ENCODE measurements around the gene OAS2. TPM values are rescaled to one million over a fixed set of nuclear protein-coding genes. Genes with fewer than 3 reads are reported as not detected.
"Not testable (repeated sequence)": the region's sequence is repeated elsewhere in the genome, so short reads cannot be mapped to it uniquely, and the experiment has no call there.

The OAS2 gene
- total RNA-seq, 1 donor from 2014 or later: 94.2 TPM

- H3K9me3 Mint-ChIP-seq (ENCODE audit: unreplicated experiment): peaks cover 16% of the 10 kb centered on the region
- Histone ChIP-seq H4K20me1 (ENCODE audit: insufficient read depth, low read length) (no peaks in the 10 kb centered on the region), H3K27ac (ENCODE audit: low read depth, low read length) (no peak overlapping the region), H3K36me3 (ENCODE audit: insufficient read depth, low read length) (no peaks in the 10 kb centered on the region), H2AFZ (ENCODE audit: low read depth, low read length) (no peak overlapping the region), H3K4me1 (ENCODE audit: insufficient read depth, low read length) (no peaks in the 10 kb centered on the region), H3K4me2 (ENCODE audit: low read length) (no peak overlapping the region), H3K27me3 (ENCODE audit: insufficient read depth, low read length) (peaks cover 14% of the 10 kb centered on the region), H3K4me3 (ENCODE audit: insufficient read depth, low read depth, low read length) (no peak overlapping the region), H3K79me2 (ENCODE audit: insufficient read depth, low read length) (no peaks in the 10 kb centered on the region), H3K9ac (ENCODE audit: low read length) (no peak overlapping the region), H3K9me3 (ENCODE audit: insufficient read depth, low read depth, low read length) (no peaks in the 10 kb centered on the region)
- H3K36me3 Mint-ChIP-seq (ENCODE audit: low read depth, unreplicated experiment): peaks cover 51% of the 10 kb centered on the region
- peaks cover 5% of the 10 kb centered on the region for H3K4me1 Mint-ChIP-seq (ENCODE audit: low read depth, unreplicated experiment)
- no peak for DNase-seq (ENCODE audit: low read depth)
- H3K27ac Mint-ChIP-seq (ENCODE audit: unreplicated experiment): no peak overlapping the region
- no peak overlapping the region for H3K4me3 Mint-ChIP-seq (ENCODE audit: unreplicated experiment)
- peaks cover 2% of the 10 kb centered on the region for H3K27me3 Mint-ChIP-seq (ENCODE audit: low read depth, unreplicated experiment)
- TF ChIP-seq EZH2 (IDR thresholded peaks at IDR 0.05; ENCODE audit: insufficient read depth, low read length): no peak
- no peak for FAIRE-seq
These were observed 9.9 kb downstream of the OAS2 start for GRCh38 chr12:112988224-112988623.

- H3K4me2 ChIP-seq (ENCODE audit: low read length); H3K79me2 ChIP-seq (ENCODE audit: insufficient read depth, low read length); H4K20me1 ChIP-seq (ENCODE audit: insufficient read depth, low read length); FAIRE-seq; H3K4me1 ChIP-seq (ENCODE audit: insufficient read depth, low read length); H3K4me3 ChIP-seq (ENCODE audit: insufficient read depth, low read depth, low read length); DNase-seq (ENCODE audit: low read depth); H3K36me3 ChIP-seq (ENCODE audit: insufficient read depth, low read length); H3K9me3 ChIP-seq (ENCODE audit: insufficient read depth, low read depth, low read length); H2AFZ ChIP-seq (ENCODE audit: low read depth, low read length); H3K27ac ChIP-seq (ENCODE audit: low read depth, low read length); H3K27ac Mint-ChIP-seq (ENCODE audit: unreplicated experiment); H3K9ac ChIP-seq (ENCODE audit: low read length); H3K4me3 Mint-ChIP-seq (ENCODE audit: unreplicated experiment); H3K27me3 Mint-ChIP-seq (ENCODE audit: low read depth, unreplicated experiment); H3K4me1 Mint-ChIP-seq (ENCODE audit: low read depth, unreplicated experiment): not testable (repeated sequence)
- peaks cover 16% of the 10 kb centered on the region for H3K9me3 Mint-ChIP-seq (ENCODE audit: unreplicated experiment)
- peaks cover 14% of the 10 kb centered on the region for H3K27me3 ChIP-seq (ENCODE audit: insufficient read depth, low read length)
- H3K36me3 Mint-ChIP-seq (ENCODE audit: low read depth, unreplicated experiment): peaks cover 53% of the 10 kb centered on the region
These were observed 10.6 kb downstream of the OAS2 start for GRCh38 chr12:112988823-112989385.

GRCh38 chr12:112989806-112990205 lies 11.5 kb downstream of the OAS2 start:
- no peak for FAIRE-seq

More at GRCh38 chr12:112989806-112990205, 11.5 kb downstream of the OAS2 start:
- Histone ChIP-seq H3K36me3 (ENCODE audit: insufficient read depth, low read length) (no peaks in the 10 kb centered on the region), H3K27ac (ENCODE audit: low read depth, low read length) (no peak overlapping the region), H3K9ac (ENCODE audit: low read length) (no peak overlapping the region), H3K9me3 (ENCODE audit: insufficient read depth, low read depth, low read length) (no peaks in the 10 kb centered on the region), H2AFZ (ENCODE audit: low read depth, low read length) (no peak overlapping the region), H3K27me3 (ENCODE audit: insufficient read depth, low read length) (peaks cover 14% of the 10 kb centered on the region), H3K4me1 (ENCODE audit: insufficient read depth, low read length) (no peaks in the 10 kb centered on the region), H3K79me2 (ENCODE audit: insufficient read depth, low read length) (no peaks in the 10 kb centered on the region), H3K4me3 (ENCODE audit: insufficient read depth, low read depth, low read length) (no peak overlapping the region), H3K4me2 (ENCODE audit: low read length) (no peak overlapping the region), H4K20me1 (ENCODE audit: insufficient read depth, low read length) (no peaks in the 10 kb centered on the region)
- TF ChIP-seq EZH2 (IDR thresholded peaks at IDR 0.05; ENCODE audit: insufficient read depth, low read length) (no peak), CTCF (IDR thresholded peaks at IDR 0.05; ENCODE audit: insufficient read depth, low read depth, low read length) (no peak)
- Mint-ChIP-seq H3K4me3 (ENCODE audit: unreplicated experiment) (no peak overlapping the region), H3K27me3 (ENCODE audit: low read depth, unreplicated experiment) (peaks cover 2% of the 10 kb centered on the region), H3K36me3 (ENCODE audit: low read depth, unreplicated experiment) (peaks cover 55% of the 10 kb centered on the region), H3K27ac (ENCODE audit: unreplicated experiment) (no peak overlapping the region), H3K4me1 (ENCODE audit: low read depth, unreplicated experiment) (peaks cover 5% of the 10 kb centered on the region), H3K9me3 (ENCODE audit: unreplicated experiment) (peaks cover 12% of the 10 kb centered on the region)
- DNase-seq (ENCODE audit: low read depth): no peak
